LNCaP clone FGC (cell line): ENCODE measurements around the gene MBTPS1.

Experiments
- DNase-seq: peaks from one replicate; pipeline ENCODE4 v3.0.0-alpha.2; 2011; ENCODE audit warnings: low read depth
- H3K4me3 ChIP-seq: 2 replicates; pipeline ENCODE4 v1.5.1; 2011; ENCODE audit warnings: mild to moderate bottlenecking, low read depth, low read length, control low read depth
- TF ChIP-seq, protein P1 (sequence below): IDR thresholded peaks from 2 replicates; pipeline ENCODE4 v1.5.1; 2012; ENCODE audit warnings: mild to moderate bottlenecking; ENCODE audit not compliant: control insufficient read depth, insufficient read depth; ENCODE audit errors: extremely low read depth

The MBTPS1 gene

GRCh38 chr16:84020353-84020752 lies 96.4 kb downstream of the MBTPS1 start:
- no peak overlapping the region for H3K4me3 ChIP-seq
- TF ChIP-seq, protein P1, sequence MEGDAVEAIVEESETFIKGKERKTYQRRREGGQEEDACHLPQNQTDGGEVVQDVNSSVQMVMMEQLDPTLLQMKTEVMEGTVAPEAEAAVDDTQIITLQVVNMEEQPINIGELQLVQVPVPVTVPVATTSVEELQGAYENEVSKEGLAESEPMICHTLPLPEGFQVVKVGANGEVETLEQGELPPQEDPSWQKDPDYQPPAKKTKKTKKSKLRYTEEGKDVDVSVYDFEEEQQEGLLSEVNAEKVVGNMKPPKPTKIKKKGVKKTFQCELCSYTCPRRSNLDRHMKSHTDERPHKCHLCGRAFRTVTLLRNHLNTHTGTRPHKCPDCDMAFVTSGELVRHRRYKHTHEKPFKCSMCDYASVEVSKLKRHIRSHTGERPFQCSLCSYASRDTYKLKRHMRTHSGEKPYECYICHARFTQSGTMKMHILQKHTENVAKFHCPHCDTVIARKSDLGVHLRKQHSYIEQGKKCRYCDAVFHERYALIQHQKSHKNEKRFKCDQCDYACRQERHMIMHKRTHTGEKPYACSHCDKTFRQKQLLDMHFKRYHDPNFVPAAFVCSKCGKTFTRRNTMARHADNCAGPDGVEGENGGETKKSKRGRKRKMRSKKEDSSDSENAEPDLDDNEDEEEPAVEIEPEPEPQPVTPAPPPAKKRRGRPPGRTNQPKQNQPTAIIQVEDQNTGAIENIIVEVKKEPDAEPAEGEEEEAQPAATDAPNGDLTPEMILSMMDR: no peak
- DNase-seq: no peak

DNA sequence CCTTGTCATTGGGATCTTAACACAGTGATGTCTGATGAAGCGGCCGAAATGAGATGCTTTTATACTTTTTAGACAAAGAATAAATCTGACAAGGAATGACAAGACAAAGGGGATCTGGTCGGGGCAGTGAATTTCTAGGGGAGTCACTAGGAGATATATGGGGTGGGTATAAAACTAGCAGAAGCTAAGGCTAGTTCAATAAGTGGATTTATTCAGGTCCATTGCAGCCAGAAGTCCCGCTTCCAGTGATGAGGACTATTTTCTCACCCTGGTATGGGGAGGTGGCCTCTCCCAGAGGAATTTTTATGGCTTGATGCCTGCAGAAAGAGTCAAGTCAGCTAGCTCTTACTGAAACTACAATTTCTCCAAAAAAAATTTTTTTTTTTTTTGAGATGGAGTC lies 98.0 kb downstream of the MBTPS1 start:
- TF ChIP-seq, protein P1: no peak
- no peak overlapping the region for H3K4me3 ChIP-seq
- DNase-seq: no peak

- DNase-seq: no peak
- H3K4me3 ChIP-seq: no peak overlapping the region
- TF ChIP-seq, protein P1: no peak
These were observed 100.3 kb downstream of the MBTPS1 start for GRCh38 chr16:84016477-84016876.

- H3K4me3 ChIP-seq: no peak overlapping the region
- no peak for DNase-seq
- TF ChIP-seq, protein P1: no peak
These were observed 101.3 kb downstream of the MBTPS1 start for GRCh38 chr16:84015399-84015798.

- TF ChIP-seq, protein P1: no peak
- no peak for DNase-seq
These were observed 102.0 kb downstream of the MBTPS1 start for GRCh38 chr16:84014570-84015327.

DNA sequence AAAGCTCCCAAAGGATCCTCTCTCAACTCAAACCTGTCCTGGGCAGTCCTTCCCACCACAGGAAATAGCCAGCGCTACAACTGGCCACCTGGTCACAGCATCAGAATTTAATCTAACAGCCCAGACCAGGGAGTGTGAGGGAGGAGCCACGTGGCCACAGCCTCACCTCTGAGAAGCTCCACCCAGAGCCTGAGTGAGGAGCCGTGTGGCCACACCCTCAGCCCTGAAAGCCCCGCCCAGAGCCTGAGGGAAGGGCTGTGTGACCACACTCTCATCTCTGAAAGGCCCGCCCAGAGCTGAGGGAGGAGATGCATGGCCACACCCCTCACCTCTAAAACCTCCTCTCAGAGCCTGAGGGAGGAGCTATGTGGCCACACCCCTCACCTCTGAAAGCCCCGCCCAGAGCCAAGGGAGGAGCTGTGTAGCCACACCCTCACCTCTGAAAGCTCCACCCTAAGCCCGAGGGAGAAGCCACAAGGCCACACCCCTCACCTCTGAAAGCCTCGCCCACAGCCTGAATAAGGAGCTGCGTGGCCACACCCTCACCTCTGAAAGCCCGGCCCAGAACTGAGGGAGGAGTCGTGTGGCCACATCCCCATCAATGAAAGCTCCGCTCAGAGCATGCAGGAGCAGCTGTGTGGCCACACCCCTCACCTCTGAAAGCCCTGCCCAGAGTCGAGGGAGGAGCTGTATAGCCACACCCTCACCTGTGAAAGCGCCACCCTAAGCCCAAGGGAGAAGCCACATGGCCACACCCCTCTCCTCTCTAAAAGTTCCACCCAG lies 102.8 kb downstream of the MBTPS1 start:
- no peak overlapping the region for H3K4me3 ChIP-seq
- TF ChIP-seq, protein P1: no peak
- peak; percentile 97 for DNase-seq

More at GRCh38 chr16:84014570-84015327, 102.0 kb downstream of the MBTPS1 start:
- no peak overlapping the region for H3K4me3 ChIP-seq

- TF ChIP-seq, protein P1: no peak
- DNase-seq: no peak
These were observed 107.5 kb downstream of the MBTPS1 start for GRCh38 chr16:84009282-84009681.

More at GRCh38 chr16:84009282-84009681, 107.5 kb downstream of the MBTPS1 start:
- H3K4me3 ChIP-seq: no peak overlapping the region
